ENCODE data around the gene SMAD5.

The SMAD5 gene

GRCh38 chr5:136228136-136228757, 95.6 kb downstream of the SMAD5 start:
- DNase-seq: no peak

- DNase-seq: no peak
These were observed 97.5 kb downstream of the SMAD5 start for GRCh38 chr5:136230176-136230575.

- no peak for DNase-seq
These were observed 99.7 kb downstream of the SMAD5 start for GRCh38 chr5:136232316-136232715.
